GM21737 (cell line): ENCODE data around the gene KRTAP3-1.
"Not testable (repeated sequence)": the region's sequence is repeated elsewhere in the genome, so short reads cannot be mapped to it uniquely, and the experiment has no call there.

Experiments used
- ATAC-seq: cut with Tn5 transposase; IDR thresholded peaks from one replicate; pipeline ENCODE4 v1.9.1; 2021; ENCODE audit warnings: mild to moderate bottlenecking, moderate library complexity; ENCODE audit not compliant: unreplicated experiment

Gene KRTAP3-1

DNA sequence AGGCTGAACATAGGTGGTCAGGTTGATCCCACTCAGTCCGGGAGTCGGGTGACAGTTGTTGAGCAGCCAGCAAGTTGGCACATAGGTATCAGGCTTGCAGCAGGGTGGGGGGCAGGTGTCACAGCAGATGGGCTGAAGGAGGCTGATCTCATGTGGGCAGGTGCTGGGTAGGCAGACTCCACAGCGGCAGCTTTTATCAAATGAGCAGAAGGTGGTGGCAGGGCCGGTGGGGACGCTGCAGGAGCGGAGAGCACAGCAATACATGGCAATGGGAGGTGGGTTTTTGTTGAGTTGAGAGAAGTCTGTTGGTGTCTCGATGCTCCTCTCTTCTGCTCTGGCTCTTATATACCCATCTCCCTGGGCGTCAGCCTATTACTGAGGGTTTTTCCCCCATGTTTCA is at the start of gene KRTAP3-1:
Gene KRTAP3-1, minus strand, starts transcription at position 318 of the 400 bp plus-strand sequence. Its CDS starts 54 bp downstream, at position 264.
- ATAC-seq = no peak

DNA sequence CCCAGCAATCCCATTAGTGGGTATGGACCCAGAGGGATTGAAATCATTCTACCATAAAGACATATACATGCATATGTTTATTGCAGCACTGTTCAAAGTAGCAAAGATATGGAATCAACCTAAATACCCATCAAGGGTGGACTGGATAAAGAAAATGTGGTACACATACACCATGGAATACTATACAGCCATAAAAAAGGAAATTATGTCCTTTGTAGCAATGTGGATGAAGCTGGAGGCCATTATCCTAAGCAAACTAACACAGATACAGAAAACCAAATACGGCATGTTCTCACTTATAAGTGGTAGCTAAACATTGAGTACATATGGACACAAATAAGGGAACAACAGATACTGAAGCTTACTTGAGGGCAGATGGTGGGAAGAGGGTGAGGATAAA is 48.6 kb upstream of the KRTAP3-1 start:
- ATAC-seq = no peak

DNA sequence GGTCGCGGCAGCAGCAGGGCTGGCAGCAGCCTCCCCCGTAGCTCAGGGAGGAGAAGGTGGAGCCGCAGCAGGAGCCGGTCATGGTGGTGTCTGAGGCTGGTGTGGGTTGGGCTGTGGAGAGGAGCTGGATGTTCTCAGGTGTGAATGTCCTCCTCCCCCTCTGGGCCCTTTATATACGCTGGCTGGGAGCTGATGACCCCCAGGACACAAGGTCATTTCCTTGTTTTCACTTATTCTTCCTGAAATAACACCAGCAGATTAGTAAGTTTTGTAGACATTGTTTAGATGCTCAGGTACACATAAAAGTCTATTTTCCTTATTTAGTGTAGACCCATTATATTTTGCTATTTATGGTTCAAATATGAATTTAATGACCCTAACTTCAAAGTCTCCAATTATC is 46.2 kb upstream of the KRTAP3-1 start, which contains the start of gene KRTAP2-2:
Gene KRTAP2-2, minus strand, starts transcription at position 101 of the 400 bp plus-strand sequence. Its CDS starts 19 bp downstream, at position 82.
- ATAC-seq = not testable (repeated sequence)

DNA sequence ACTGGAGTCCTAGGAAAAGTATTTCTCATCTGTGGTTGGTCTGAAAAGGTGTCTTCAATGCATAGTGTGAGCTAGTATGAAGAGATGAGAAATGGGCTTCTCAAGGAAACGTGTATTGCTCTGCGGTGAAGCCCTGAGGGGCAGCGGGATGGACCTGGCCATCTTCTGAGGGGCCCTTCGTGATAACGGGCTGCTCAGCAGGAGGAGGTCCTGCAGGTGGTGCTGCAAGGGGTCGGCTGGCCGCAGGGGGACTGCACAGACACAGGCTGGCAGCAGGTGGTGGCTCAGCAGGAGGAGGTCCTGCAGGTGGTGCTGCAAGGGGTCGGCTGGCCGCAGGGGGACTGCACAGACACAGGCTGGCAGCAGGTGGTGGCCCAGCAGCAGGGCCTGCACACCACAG is 45.6 kb upstream of the KRTAP3-1 start:
- ATAC-seq = not testable (repeated sequence)

DNA sequence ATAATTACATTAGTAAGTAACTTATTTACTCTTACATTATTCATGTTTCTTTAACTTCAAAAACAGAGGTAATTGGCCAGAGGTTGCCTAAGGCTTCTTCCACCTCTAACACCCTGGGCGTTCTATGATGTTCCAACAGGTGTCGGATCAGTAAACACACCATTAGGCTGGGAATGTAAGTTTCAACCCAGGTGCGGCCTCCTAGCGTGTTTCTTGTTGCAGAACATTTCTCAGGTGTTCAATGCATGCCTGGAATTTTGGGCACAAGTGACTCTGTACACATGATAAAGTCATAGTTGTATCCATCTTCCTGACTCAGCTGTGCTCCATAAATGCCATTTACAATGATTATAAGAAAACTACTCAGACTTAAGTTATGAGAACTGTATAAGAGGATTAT is 45.1 kb upstream of the KRTAP3-1 start:
- no peak for ATAC-seq

DNA sequence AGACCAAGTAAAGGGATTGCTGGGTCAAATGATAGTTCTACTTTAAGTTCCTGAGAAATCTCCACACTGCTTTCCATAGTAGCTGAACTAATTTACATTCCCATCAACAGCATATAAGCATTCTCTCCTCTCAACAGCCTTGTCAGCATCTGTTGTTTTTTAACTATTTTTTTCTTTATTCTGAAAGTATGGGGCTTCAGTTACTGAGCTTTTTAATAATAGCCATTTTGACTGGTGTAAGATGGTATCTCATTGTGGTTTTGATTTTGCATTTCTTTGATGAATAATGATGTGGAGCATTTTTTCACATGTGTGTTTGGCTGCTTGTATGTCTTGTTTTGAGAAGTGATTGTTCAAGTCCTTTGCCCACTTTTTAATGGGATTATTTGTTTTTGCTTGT is 43.6 kb upstream of the KRTAP3-1 start:
- ATAC-seq = no peak

DNA sequence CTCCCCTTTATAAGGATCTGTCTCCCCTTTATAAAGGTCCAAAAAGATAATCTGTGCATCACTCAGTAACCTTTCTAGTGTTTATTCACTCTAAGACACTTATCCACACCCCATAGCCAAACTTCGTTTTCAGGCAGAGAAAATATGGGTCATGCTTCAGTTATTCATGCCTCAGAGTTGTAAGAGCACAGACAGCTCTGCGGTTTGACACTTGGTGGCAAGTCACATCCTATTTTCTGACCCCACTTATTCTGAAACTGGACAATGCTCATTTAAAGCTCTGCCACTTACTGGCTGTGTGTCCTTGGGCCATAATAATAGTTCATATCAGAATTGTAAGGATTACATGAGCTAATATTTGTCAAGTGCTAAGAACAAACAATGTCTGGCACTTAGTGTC is 40.2 kb upstream of the KRTAP3-1 start:
- no peak for ATAC-seq

DNA sequence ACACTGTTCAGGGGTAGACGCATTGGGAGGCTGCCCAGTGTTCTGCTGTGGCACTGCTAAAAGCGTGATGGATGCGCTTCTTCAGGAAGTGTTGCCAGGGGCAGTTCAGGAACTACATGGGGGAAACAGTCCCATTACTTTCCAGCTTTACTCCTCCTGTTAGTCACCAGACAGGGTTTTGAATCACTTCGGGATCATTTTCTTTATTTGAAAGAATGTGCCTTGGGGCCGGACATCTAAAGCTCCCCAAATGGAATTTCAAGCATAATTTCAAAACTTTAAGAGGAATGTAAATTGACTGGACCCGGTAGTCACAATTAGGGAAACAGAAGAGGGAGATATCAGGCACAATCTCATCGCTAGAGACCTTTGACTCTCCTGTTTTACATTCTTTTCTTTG is 39.5 kb upstream of the KRTAP3-1 start:
- no peak for ATAC-seq

DNA sequence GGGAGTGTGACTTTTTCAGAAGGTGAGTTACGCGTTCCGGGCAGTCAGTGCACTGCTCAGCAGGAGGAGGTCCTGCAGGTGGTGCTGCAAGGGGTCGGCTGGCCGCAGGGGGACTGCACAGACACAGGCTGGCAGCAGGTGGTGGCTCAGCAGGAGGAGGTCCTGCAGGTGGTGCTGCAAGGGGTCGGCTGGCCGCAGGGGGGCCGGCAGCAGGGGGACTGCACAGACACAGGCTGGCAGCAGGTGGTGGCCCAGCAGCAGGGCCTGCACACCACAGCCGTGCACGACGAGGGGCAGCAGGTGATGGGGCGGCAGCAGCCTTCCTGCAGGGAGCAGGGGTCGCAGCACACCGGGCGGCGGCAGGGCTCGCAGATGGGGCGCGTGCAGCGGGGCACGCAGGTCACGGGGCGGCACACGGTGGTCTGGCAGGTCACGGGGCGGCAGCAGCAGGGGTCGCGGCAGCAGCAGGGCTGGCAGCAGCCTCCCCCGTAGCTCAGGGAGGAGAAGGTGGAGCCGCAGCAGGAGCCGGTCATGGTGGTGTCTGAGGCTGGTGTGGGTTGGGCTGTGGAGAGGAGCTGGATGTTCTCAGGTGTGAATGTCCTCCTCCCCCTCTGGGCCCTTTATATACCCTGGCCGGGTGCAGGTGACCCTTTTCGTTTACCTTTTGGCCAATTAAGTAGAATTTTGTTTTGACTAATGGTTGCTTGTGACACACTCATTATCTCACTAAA is 38.0 kb upstream of the KRTAP3-1 start, which contains the start of gene KRTAP2-1:
Gene KRTAP2-1, minus strand, starts transcription at position 582 of the 731 bp plus-strand sequence. Its CDS starts 49 bp downstream, at position 533.
- not testable (repeated sequence) for ATAC-seq

DNA sequence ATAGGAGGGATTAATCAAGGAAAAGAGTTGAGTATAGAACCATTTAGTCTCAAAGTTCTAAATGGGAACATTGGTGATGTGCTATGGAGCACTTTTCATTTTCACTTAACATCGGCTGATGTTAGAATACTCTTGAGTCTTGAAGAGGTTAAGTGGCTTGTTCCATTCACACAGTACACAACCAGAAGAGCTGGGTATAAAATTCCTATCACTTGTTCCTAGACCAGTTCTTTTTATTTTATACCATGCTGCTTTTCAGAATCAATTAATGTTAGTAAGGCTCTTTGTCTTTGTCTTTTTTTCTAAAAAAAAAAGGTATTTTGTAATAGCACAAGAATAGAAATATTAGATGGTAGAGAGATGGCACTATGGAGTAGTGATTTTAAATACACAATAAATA is 34.0 kb upstream of the KRTAP3-1 start:
- no peak for ATAC-seq

DNA sequence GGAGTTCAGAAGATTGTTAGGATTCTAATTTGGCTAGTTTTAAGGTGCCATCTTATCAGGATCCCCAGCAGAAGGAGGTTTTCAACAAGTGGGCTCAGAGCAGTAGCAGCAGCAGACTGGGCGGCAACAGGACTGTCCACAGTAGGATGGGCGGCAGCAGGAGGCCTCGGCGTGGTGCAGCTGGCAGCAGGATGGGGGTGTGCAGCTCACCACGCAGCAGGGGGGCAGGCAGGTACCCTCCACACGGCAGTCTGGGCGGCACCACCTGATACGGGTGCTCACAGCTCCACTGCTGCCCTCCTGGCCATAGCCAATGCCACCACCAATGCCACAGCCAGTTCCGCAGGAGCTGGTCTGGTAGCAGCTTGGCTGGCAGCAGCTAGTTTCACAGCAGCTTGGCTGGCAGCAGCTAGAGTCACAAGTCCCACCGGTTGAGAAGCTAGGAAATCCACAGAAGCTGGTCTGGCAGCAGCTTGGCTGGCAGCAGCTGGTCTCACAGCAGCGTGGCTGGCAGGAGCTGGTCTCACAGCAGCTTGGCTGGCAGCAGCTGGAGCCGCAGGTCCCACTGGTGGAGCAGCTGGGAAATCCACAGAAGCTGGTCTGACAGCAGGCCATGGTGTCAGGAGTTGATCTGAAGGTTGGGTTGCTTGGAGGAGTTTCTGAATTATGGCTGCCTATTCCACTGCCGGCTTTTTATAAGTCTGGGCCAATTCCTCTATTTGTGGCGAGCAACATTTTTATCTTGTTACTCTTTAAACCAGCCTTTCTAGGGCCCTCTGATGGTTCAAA is 32.0 kb upstream of the KRTAP3-1 start, which contains the start of gene KRTAP1-1:
Gene KRTAP1-1, minus strand, starts transcription at position 668 of the 789 bp plus-strand sequence. Its CDS starts 53 bp downstream, at position 615.
- ATAC-seq = not testable (repeated sequence)

DNA sequence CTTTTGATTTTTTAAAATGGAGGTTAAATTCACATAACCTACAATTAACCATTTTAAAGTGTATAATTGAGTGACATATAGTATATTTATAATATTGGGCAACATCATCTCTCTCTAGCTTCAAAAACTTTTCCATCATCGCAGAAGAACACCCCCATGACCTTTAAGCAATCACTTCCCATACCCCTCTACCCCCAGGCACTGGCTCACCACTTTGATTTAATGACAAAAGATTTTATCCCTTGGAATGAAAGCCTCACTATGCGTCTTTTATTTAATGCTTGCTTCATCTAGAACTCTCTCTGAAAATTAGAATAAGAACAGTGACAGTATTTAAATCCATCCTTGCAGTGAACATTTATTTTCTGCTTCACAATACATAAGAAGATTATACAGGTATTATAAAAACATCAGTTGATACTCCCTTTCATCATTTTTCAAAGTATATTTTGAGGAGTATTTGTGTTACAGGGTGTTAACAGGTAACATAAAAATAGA is 29.0 kb upstream of the KRTAP3-1 start:
- ATAC-seq = no peak

DNA sequence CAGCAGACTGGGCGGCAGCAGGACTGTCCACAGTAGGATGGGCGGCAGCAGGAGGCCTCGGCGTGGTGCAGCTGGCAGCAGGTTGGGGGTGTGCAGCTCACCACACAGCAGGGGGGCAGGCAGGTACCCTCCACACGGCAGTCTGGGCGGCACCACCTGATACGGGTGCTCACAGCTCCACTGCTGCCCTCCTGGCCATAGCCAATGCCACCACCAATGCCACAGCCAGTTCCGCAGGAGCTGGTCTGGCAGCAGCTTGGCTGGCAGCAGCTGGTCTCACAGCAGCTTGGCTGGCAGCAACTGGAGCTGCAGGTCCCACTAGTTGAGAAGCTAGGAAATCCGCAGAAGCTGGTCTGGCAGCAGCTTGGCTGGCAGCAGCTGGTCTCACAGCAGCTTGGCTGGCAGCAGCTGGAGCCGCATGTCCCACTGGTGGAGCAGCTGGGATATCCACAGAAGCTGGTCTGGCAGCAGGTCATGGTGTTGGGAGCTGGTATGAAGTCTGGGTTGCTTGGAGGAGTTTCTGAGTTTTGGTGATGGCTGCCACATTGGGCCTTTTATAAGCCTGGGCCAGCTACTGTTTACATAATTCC is 25.5 kb upstream of the KRTAP3-1 start, which contains the start of gene KRTAP1-3:
Gene KRTAP1-3, minus strand, starts transcription at position 529 of the 590 bp plus-strand sequence. Its CDS starts 53 bp downstream, at position 476.
- ATAC-seq = not testable (repeated sequence)

DNA sequence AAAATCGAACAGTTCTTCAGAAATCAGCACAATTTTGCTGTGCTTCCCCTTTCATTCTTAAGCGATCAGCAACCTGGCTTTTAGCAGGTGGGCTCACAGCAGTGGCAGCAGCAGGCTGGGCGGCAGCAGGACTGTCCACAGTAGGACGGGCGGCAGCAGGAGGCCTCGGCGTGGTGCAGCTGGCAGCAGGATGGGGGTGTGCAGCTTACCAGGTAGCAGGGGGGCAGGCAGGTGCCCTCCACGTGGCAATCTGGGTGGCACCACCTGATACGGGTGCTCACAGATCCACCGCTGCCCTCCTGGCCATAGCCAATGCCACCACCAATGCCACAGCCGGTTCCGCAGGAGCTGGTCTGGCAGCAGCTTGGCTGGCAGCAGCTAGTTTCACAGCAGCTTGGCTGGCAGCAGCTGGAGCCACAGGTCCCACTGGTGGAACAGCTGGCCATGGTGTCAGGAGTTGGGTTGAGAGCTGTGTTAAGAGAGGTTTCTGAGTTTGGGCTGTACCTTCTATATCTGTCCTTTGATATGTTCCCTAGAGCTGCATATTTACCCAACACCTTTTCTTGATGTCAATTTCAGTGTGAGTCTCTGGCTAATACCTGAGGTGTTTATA is 20.8 kb upstream of the KRTAP3-1 start, which contains the start of gene KRTAP1-4:
Gene KRTAP1-4, minus strand, starts transcription at position 563 of the 613 bp plus-strand sequence. Its CDS starts 117 bp downstream, at position 446.
- ATAC-seq = no peak

DNA sequence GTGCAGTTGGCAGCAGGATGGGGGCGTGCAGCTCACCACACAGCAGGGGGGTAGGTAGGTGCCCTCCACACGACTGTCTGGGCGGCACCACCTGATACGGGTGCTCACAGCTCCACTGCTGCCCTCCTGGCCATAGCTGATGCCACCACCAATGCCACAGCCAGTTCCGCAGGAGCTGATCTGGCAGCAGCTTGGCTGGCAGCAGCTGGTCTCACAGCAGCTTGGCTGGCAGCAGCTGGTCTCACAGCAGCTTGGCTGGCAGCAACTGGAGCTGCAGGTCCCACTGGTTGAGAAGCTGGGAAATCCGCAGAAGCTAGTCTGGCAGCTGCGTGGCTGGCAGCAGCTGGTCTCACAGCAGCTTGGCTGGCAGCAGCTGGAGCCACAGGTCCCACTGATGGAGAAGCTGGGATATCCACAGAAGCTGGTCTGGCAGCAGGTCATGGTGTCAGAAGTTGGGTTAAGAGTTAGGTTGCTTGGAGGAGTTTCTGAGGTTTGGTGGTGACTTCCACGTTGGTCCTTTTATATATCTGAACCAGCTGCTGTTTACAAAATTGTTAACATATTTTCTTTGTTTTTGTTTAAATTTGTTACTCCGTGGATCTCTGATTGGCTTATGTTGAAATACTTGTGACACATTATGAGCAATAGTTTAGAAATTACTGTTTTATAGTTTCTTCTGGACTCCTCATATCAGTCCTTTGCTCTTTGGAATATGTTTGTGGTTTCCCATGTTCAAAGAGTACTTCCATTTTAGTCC is 18.0 kb upstream of the KRTAP3-1 start, which contains the start of gene KRTAP1-5:
Gene KRTAP1-5, minus strand, starts transcription at position 494 of the 757 bp plus-strand sequence. Its CDS starts 53 bp downstream, at position 441.
- ATAC-seq = no peak

DNA sequence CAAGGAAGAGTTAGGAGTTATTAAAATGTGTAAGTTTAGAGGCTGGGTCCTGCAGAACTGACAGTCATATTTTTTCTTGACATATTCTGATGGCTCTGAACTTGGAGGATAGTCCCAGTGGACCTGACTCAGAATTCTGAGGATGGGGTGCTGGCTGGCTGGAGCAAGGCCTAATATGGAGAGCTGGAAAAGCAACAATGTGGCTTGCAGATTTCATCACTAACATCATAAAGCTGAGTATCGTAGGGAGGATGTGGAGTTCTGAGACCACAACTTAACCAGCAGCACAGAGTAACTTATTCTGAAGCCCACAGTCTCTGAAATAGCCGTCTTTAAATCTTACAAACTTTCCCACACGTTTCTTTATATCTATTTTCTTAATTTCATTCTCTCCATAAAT is 15.8 kb upstream of the KRTAP3-1 start:
- ATAC-seq = no peak

DNA sequence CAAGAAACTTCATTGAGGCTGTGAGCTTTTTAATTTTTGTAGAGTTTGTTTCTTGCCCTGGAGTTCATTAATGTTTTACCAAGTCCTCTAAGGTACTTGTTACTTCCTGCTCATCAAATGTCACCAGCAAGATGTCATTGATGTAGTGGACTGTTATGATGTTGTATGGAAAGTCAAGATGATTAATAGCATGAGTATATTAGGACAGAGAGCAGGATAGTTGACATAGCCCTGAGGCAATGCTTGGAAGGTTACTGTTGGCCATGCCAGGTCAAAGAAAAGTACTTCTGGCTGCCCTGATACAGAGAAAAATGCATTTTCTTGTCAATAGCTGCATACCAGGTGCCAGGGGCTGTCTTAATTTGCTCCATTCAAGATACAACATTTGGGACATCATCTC is 11.4 kb upstream of the KRTAP3-1 start:
- ATAC-seq = no peak

DNA sequence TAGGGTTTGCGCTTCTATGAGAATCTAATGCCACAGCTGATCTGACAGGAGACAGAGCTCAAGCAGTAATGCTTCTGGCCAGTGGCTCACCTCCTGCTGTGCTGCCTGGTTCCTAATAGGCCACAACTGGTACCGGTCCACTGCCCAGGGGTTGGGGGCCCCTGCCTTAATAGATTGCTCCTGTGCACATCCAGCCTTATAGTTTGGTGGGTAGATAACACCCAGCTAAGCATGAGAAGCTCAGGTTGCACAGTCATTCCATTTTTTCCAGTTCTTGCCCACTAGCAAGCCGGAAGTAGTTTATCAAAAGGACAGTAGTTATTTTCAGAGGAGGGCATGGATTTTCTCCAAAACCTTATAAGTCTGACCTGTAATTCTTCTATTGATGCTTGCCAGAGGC is 10.5 kb upstream of the KRTAP3-1 start:
- no peak for ATAC-seq

DNA sequence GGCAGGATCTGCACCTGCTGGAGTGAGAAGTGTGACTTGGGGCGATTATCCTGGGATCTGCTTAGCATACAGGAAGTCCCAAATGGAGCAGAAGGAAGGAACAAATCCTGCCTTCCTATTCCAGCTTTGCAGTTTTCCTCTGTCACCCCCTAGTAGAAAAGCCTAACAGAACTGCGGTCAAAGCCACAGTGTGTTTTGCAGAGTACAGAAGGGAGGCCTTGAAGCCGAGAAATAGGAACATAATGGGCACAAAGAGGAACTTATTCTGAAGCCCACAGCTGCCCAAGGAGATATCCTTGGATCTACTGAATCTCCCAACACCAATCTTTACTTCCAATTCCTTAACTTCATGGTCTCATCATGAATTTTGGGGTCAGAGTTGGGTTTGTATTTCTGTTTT is 9.6 kb upstream of the KRTAP3-1 start:
- no peak for ATAC-seq
